Mesothelial cell of epicardium (in vitro differentiated cells): ENCODE data around the gene ERG. TPM values are rescaled to one million over a fixed set of nuclear protein-coding genes. Genes with fewer than 3 reads are reported as not detected.

Source experiments
- DNase-seq, 2 experiments: peaks; one replicate each; pipeline ENCODE4 v3.0.0; 2021; ENCODE audit warnings: low spot score in 2 of 2; ENCODE audit not compliant: unreplicated experiment in 2 of 2
- H3K27ac Mint-ChIP-seq: 2 replicates; pipeline ENCODE4 v1.8.0; 2021; ENCODE audit warnings: mixed read lengths
- H3K27me3 Mint-ChIP-seq: 2 replicates; pipeline ENCODE4 v1.8.0; 2021; ENCODE audit warnings: low read depth, mixed read lengths
- H3K36me3 Mint-ChIP-seq: 2 replicates; pipeline ENCODE4 v1.8.0; 2021; ENCODE audit warnings: mixed read lengths
- H3K4me1 Mint-ChIP-seq: 2 replicates; pipeline ENCODE4 v1.8.0; 2021; ENCODE audit warnings: mixed read lengths
- H3K4me3 Mint-ChIP-seq: 2 replicates; pipeline ENCODE4 v1.8.0; 2021; ENCODE audit warnings: mild to moderate bottlenecking, moderate library complexity, mixed read lengths
- H3K9me3 Mint-ChIP-seq: 2 replicates; pipeline ENCODE4 v1.8.0; 2021; ENCODE audit warnings: mixed read lengths
- total RNA-seq: library from RNA; stranded (reverse); gene quantifications from 3 replicates; pipeline ENCODE4 v1.2.1, GENCODE V29; 2021
- TF ChIP-seq, protein P1 (sequence below): fragments of 200-600 bp; sonication (generic); IDR thresholded peaks from one replicate; pipeline ENCODE4 v1.5.0; 2021; ENCODE audit warnings: antibody characterized with exemption; ENCODE audit not compliant: unreplicated experiment

ERG gene
- total RNA-seq, 1 donor from 2014 or later: 2.5 TPM

DNA sequence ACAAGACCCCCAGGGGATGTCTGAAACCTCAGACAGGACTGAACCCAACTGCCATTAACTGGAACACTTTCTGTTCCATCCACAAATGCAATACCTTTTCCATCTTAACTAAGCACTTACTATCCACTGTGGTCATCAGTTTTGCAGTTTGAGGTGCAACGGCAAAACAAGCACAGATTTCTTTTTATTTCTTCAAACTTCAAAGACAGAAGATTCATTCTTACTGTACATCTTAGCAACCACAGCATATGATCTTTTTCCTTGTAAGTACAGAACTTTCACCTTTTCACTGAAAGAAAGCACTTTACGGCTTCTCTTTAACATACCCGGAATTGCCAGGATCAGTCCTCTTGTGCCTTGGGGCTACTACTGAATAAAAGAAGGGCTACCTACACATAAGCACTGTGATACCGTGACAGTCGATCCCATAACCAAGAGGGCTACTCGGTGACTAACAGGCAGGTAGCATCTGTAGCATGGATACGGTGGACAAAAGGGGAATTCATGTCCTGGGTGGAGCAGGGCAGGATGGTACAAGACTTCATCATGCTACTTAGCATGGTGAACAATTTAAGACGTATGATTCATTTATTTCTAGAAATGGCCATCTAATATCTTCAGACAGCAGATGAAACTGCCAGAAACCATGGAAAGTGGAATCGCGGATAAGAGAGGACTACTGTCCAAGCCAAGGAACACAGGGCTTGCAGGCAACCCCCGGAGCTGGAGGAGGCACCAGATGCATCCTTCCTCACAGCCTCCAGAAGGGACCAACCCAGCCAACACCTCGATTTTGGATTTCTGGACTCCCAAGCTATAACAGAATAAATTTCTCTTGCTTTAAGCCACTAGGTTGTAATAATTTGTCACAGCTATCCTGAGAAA, 18.4 kb downstream of the ERG start:
- Mint-ChIP-seq H3K27ac (no peak overlapping the region), H3K4me3 (no peak overlapping the region), H3K9me3 (no peaks in the 10 kb centered on the region), H3K27me3 (peaks cover 14% of the 10 kb centered on the region), H3K4me1 (peaks cover 8% of the 10 kb centered on the region), H3K36me3 (no peaks in the 10 kb centered on the region)
- TF ChIP-seq, protein P1, sequence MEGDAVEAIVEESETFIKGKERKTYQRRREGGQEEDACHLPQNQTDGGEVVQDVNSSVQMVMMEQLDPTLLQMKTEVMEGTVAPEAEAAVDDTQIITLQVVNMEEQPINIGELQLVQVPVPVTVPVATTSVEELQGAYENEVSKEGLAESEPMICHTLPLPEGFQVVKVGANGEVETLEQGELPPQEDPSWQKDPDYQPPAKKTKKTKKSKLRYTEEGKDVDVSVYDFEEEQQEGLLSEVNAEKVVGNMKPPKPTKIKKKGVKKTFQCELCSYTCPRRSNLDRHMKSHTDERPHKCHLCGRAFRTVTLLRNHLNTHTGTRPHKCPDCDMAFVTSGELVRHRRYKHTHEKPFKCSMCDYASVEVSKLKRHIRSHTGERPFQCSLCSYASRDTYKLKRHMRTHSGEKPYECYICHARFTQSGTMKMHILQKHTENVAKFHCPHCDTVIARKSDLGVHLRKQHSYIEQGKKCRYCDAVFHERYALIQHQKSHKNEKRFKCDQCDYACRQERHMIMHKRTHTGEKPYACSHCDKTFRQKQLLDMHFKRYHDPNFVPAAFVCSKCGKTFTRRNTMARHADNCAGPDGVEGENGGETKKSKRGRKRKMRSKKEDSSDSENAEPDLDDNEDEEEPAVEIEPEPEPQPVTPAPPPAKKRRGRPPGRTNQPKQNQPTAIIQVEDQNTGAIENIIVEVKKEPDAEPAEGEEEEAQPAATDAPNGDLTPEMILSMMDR: no peak
- DNase-seq: no peak

DNA sequence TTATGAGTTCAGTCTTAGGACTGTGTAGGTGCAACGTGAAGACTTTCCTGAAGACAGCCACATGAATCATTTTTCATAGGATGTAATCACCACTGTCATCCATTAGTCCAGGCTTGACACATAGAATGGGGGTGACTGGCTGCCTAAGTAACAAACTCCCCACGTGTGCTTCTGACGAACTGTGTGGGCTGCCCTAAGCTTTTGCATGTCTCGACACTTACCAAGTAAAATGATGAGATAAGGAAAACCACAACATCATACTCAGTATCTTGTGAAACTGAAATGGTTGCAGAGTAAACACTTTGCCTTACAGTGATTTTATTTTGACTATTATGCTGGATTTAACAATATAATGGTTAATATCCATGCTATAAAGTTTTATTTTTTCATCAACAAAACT, 19.5 kb downstream of the ERG start:
- Mint-ChIP-seq H3K27ac (no peak overlapping the region), H3K36me3 (no peaks in the 10 kb centered on the region), H3K4me3 (no peak overlapping the region), H3K27me3 (peaks cover 14% of the 10 kb centered on the region), H3K4me1 (peaks cover 10% of the 10 kb centered on the region), H3K9me3 (no peaks in the 10 kb centered on the region)
- TF ChIP-seq, protein P1: no peak
- no peak for DNase-seq

DNA sequence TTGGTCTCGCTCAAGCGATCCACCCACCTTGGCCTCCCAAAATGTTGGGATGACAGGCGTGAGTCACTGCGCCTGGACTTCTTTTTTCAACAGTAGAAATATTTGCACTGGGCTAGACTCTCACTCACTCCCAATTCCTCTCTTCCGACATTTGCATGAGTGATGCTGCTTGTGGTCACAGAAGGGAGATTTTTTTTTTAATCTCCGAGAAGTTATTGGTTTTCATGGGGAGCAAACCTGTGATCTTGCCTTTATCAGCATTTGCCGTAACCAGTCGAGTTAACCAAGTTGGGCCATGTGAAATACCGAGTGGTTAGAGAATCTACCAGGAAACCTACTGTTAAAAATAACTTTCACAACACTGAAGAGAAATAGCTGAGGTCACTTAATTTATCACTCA, 21.1 kb downstream of the ERG start:
- Mint-ChIP-seq H3K36me3 (no peaks in the 10 kb centered on the region), H3K4me3 (no peak overlapping the region), H3K4me1 (peaks cover 18% of the 10 kb centered on the region), H3K27me3 (peaks cover 14% of the 10 kb centered on the region), H3K27ac (no peak overlapping the region), H3K9me3 (no peaks in the 10 kb centered on the region)
- DNase-seq: no peak
- TF ChIP-seq, protein P1: no peak

DNA sequence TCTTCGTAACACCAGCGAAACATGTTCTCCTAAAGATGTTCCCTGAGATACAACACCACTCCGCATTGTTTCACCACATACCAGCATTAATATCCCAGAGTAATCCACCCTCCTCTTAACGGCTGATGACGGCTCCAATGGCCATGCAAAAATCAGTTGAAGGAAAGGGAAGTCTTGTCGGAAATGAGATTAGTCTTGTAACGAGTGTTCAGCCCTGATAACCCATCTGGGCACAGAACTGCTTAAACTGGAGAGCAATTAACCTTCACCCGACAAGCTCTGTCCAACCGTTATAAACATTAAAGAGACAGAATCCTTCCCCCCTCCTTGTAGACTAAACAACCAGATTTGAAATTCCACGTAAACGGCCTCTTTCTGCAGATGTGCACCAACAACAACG, 21.9 kb downstream of the ERG start:
- Mint-ChIP-seq H3K27me3 (peaks cover 12% of the 10 kb centered on the region), H3K9me3 (no peaks in the 10 kb centered on the region), H3K4me1 (peaks cover 18% of the 10 kb centered on the region), H3K36me3 (no peaks in the 10 kb centered on the region), H3K4me3 (no peak overlapping the region), H3K27ac (no peak overlapping the region)
- DNase-seq: no peak
- TF ChIP-seq, protein P1: no peak

DNA sequence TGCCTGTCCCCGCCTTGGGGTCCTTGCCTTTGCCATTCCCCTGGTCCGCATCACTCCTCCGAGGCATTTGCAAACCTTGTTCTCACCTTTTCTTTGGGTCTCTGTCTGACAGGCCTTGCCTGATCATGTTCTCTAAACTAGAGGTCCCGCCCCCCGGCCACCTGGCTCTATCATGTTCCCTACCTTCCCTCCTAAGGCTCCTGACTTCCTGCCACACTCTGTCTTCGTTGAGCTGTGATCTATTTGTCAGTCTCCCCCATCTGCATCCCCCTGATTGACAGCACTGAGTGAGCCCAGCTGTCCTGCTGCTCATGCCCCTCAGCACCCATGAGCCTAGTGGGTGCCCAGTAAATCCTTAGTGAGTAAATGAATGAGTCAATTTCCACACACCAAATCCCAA, 22.8 kb downstream of the ERG start:
- H3K4me3 Mint-ChIP-seq: no peak overlapping the region
- TF ChIP-seq, protein P1: no peak
- H3K27me3 Mint-ChIP-seq: peaks cover 12% of the 10 kb centered on the region
- no peaks in the 10 kb centered on the region for H3K36me3 Mint-ChIP-seq
- no peaks in the 10 kb centered on the region for H3K9me3 Mint-ChIP-seq
- no peak for DNase-seq
- peaks cover 18% of the 10 kb centered on the region for H3K4me1 Mint-ChIP-seq
- no peak overlapping the region for H3K27ac Mint-ChIP-seq
